Ovary (tissue), 3 donors: Measurements from ENCODE around the gene CALML5.

Experiments used
- CTCF ChIP-seq, 3 donors: fragments of 450-650 bp in 2 of 3; fragments of 200-600 bp in 1 of 3; IDR thresholded peaks; one replicate each; pipeline versions ENCODE4 v1.5.1 to v1.8.0; 2016 to 2022; ENCODE audit warnings: antibody characterized with exemption in 3 of 3, mild to moderate bottlenecking in 1 of 3
- POLR2A ChIP-seq: fragments of 450-650 bp; IDR thresholded peaks from one replicate; pipeline ENCODE4 v1.6.1; 2017; ENCODE audit warnings: antibody characterized with exemption, mild to moderate bottlenecking, moderate library complexity
- donor health status: DM: no; HTN: no; CAD: no.

GRCh38 chr10:5502061-5502521, 2.7 kb upstream of the CALML5 start:
- TF ChIP-seq CTCF (IDR thresholded peaks at IDR 0.05) (no peak), POLR2A (no peak)
